IMR-90 (cell line): ENCODE results near the gene NAA10.

ENCODE experiments used
- BHLHE40 ChIP-seq: fragments of 150-350 bp; IDR thresholded peaks from 2 replicates; pipeline ENCODE4 v1.6.1; 2016; ENCODE audit warnings: mild to moderate bottlenecking, low read depth, low read length
- CEBPB ChIP-seq: IDR thresholded peaks from 2 replicates; pipeline ENCODE4 v1.6.1; 2012; ENCODE audit warnings: low read depth, low read length, improper control_type of control experiment
- CHD1 ChIP-seq: IDR thresholded peaks from 2 replicates; pipeline ENCODE4 v1.6.1; 2012; ENCODE audit warnings: low read depth, low read length, improper control_type of control experiment
- CTCF ChIP-seq: conservative IDR thresholded peaks from 2 replicates; pipeline ENCODE4 v1.5.1; 2012; ENCODE audit warnings: mild to moderate bottlenecking, low read depth, low read length, improper control_type of control experiment
- ELK1 ChIP-seq: fragments of 150-350 bp; IDR thresholded peaks from 2 replicates; pipeline ENCODE4 v1.6.1; 2016; ENCODE audit warnings: low read depth, mild to moderate bottlenecking, low read length, moderate library complexity, borderline replicate concordance
- MAFK ChIP-seq: IDR thresholded peaks from 2 replicates; pipeline ENCODE4 v1.6.1; 2012; ENCODE audit warnings: low read depth, low read length, improper control_type of control experiment
- MAZ ChIP-seq: IDR thresholded peaks from 2 replicates; pipeline ENCODE4 v1.6.1; 2012; ENCODE audit warnings: low read depth, mild to moderate bottlenecking, low read length, improper control_type of control experiment, moderate library complexity, borderline replicate concordance
- MXI1 ChIP-seq: IDR thresholded peaks from 2 replicates; pipeline ENCODE4 v1.6.1; 2012; ENCODE audit warnings: low read depth, mild to moderate bottlenecking, low read length, moderate library complexity, borderline replicate concordance
- NFE2L2 ChIP-seq: fragments of 150-350 bp; IDR thresholded peaks from 2 replicates; pipeline ENCODE4 v1.6.1; 2016; ENCODE audit warnings: low read depth, mild to moderate bottlenecking, low read length
- POLR2A ChIP-seq: IDR thresholded peaks from 2 replicates; pipeline ENCODE4 v1.6.1; 2012; ENCODE audit warnings: mild to moderate bottlenecking, low read depth, low read length
- RAD21 ChIP-seq: IDR thresholded peaks from 2 replicates; pipeline ENCODE4 v1.6.1; 2012; ENCODE audit warnings: low read length, improper control_type of control experiment
- RCOR1 ChIP-seq: IDR thresholded peaks from 2 replicates; pipeline ENCODE4 v1.6.1; 2012; ENCODE audit warnings: mild to moderate bottlenecking, low read length, improper control_type of control experiment; ENCODE audit not compliant: insufficient replicate concordance
- RFX5 ChIP-seq: IDR thresholded peaks from 2 replicates; pipeline ENCODE4 v1.8.0; 2012; ENCODE audit warnings: low read depth, mild to moderate bottlenecking, low read length, moderate library complexity
- USF2 ChIP-seq: fragments of 150-350 bp; IDR thresholded peaks from 2 replicates; pipeline ENCODE4 v1.6.1; 2017; ENCODE audit warnings: mild to moderate bottlenecking, antibody characterized with exemption, low read length, low read depth

- TF ChIP-seq MAZ (no peak), CTCF (no peak), CEBPB (no peak), POLR2A (no peak), USF2 (no peak), CHD1 (no peak), NFE2L2 (no peak), RCOR1 (no peak), MXI1 (no peak), RFX5 (no peak), RAD21 (no peak), MAFK (no peak), ELK1 (no peak), BHLHE40 (no peak)
Measured at GRCh38 chrX:153917869-153918268, 17.0 kb downstream of the NAA10 start.
